ENCODE results near the gene DKC1.
"Not testable (repeated sequence)": the region's sequence is repeated elsewhere in the genome, so short reads cannot be mapped to it uniquely, and the experiment has no call there.

The DKC1 gene

GRCh38 chrX:154818916-154819770, 56.5 kb downstream of the DKC1 start:
- DNase-seq (ENCODE audit: low read depth in 2 of 2, low spot score in 1 of 2) = no peak

GRCh38 chrX:154819771-154820341, 57.2 kb downstream of the DKC1 start:
- no peak for DNase-seq (ENCODE audit: low read depth in 2 of 2, low spot score in 1 of 2)

GRCh38 chrX:154821523-154821922, 58.9 kb downstream of the DKC1 start:
- DNase-seq (ENCODE audit: low read depth in 2 of 2, low spot score in 1 of 2) = no peak

GRCh38 chrX:154822029-154822428, 59.4 kb downstream of the DKC1 start:
- DNase-seq (ENCODE audit: low read depth in 2 of 2, low spot score in 1 of 2) = no peak

- DNase-seq (ENCODE audit: low read depth in 2 of 2, low spot score in 1 of 2) = no peak
These were observed 62.0 kb downstream of the DKC1 start for GRCh38 chrX:154824638-154825037.

- DNase-seq (ENCODE audit: low read depth in 2 of 2, low spot score in 1 of 2) = not testable (repeated sequence)
These were observed 62.9 kb downstream of the DKC1 start for GRCh38 chrX:154825586-154825985.
